GM19463 (cell line): ENCODE measurements around the gene EHD1.

Source experiments
- ATAC-seq: cut with Tn5 transposase; IDR thresholded peaks from one replicate; pipeline ENCODE4 v1.9.1; 2021; ENCODE audit warnings: mild to moderate bottlenecking, moderate library complexity; ENCODE audit not compliant: unreplicated experiment

EHD1 gene

DNA sequence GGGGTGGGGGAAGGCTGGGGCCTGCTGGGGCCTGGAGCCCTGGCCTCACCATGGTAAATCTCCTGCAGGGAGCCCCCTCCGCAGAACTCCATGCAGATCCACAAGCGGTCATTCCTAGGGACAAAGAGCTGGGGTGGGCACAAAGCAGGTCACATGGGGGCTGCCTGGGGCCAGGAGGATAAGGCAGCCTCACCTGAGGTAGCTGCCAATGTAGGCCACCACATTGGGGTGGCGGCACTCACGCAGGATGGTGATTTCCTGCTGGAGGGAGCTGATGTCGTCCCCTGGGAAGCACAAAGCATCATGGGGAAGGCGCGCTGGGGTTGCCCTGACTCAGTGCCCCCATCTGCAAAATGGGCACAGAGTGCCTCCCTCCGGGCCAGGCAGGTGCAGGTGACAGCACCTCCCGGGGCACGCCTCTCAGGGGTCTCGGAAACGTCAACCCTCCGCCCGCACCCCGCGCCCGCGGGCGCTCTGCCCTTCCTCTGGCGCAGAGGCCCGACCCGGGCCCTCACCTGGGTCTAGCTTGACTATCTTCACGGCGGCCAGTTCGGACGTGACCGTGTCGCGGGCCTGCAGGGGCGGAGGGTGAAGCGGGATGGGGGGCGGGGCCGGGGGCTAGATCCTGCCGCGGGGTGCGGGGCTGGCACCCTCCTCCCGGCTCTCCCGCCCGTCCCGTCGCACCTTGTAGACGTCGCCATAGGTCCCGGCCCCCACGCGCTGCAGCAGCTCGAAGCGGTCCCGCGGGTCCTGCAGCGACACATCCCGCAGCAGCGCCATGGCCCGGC lies 75.9 kb downstream of the EHD1 start:
- ATAC-seq = peak; percentile 33
